Activated CD4-positive, alpha-beta memory T cell treated with anti-CD3 and anti-CD28 coated beads for 36 hours (primary cell): Measurements from ENCODE around the gene TPST1. TPM values are rescaled to one million over a fixed set of nuclear protein-coding genes. Genes with fewer than 3 reads are reported as not detected.

Experiments used
- CTCF ChIA-PET: fragments of 350-600 bp; sonication (Branson Sonifier 250); formaldehyde crosslinking; loops from one replicate; lab custom pipeline; 2021; ENCODE audit warnings: antibody characterized with exemption, inconsistent platforms; lab: Charles Lee
- POLR2A ChIA-PET: fragments of 350-600 bp; sonication (Branson Sonifier 250); formaldehyde crosslinking; loops from one replicate; lab custom pipeline; 2021; ENCODE audit warnings: antibody characterized with exemption; lab: Charles Lee
- DNase-seq: peaks from one replicate; pipeline ENCODE4 v3.0.0-alpha.2; 2020
- H3K27ac Mint-ChIP-seq: one replicate; pipeline ENCODE4 v1.8.0; 2021; ENCODE audit warnings: mixed read lengths
- H3K27me3 Mint-ChIP-seq: one replicate; pipeline ENCODE4 v1.8.0; 2021; ENCODE audit warnings: mixed read lengths
- H3K36me3 Mint-ChIP-seq: one replicate; pipeline ENCODE4 v1.8.0; 2021; ENCODE audit warnings: mixed read lengths
- H3K4me1 Mint-ChIP-seq: one replicate; pipeline ENCODE4 v1.8.0; 2021; ENCODE audit warnings: low read depth, mixed read lengths
- H3K4me3 Mint-ChIP-seq: one replicate; pipeline ENCODE4 v1.8.0; 2021; ENCODE audit warnings: mild to moderate bottlenecking, mixed read lengths
- H3K9me3 Mint-ChIP-seq: one replicate; pipeline ENCODE4 v1.8.0; 2021; ENCODE audit warnings: mixed read lengths
- intact Hi-C: fragments of 100-400 bp; cut with micrococcal nuclease; formaldehyde crosslinking; loops from one replicate; pipeline ENCODE4 v1.15.1; 2023
- total RNA-seq, 2 experiments: library from RNA; stranded (reverse); gene quantifications; one replicate each; pipeline ENCODE4 v1.2.3, GENCODE V29; 2021

Gene TPST1
- total RNA-seq, 2 experiments from 2014 or later, result 0.62 to 0.94 TPM

GRCh38 chr7:66279912-66280311, 74.8 kb downstream of the TPST1 start:
- H3K36me3 Mint-ChIP-seq, result no peaks in the 10 kb centered on the region
- POLR2A ChIA-PET, result interaction anchor here (0.5 kb wide), 1 partner anchor 344 kb away, joined by 4 read pairs; no protein-coding TSS in a partner anchor
- H3K4me3 Mint-ChIP-seq, result no peak overlapping the region
- no peak overlapping the region for H3K27ac Mint-ChIP-seq
- intact Hi-C loops, result no loop called here
- no peak for DNase-seq
- no peaks in the 10 kb centered on the region for H3K27me3 Mint-ChIP-seq
- no peaks in the 10 kb centered on the region for H3K9me3 Mint-ChIP-seq
- H3K4me1 Mint-ChIP-seq, result no peaks in the 10 kb centered on the region
- CTCF ChIA-PET, result no interaction called here

- intact Hi-C loops, result no loop called here
- Mint-ChIP-seq H3K27me3 (no peaks in the 10 kb centered on the region), H3K9me3 (no peaks in the 10 kb centered on the region), H3K4me3 (no peak overlapping the region), H3K4me1 (no peaks in the 10 kb centered on the region), H3K36me3 (no peaks in the 10 kb centered on the region), H3K27ac (no peak overlapping the region)
- ChIA-PET CTCF (no interaction called here), POLR2A (no interaction called here)
- DNase-seq, result no peak
These were observed 76.8 kb downstream of the TPST1 start for GRCh38 chr7:66281678-66282590.

GRCh38 chr7:66282591-66282935, 77.4 kb downstream of the TPST1 start:
- no peaks in the 10 kb centered on the region for H3K27me3 Mint-ChIP-seq
- intact Hi-C loops, result no loop called here
- no peaks in the 10 kb centered on the region for H3K9me3 Mint-ChIP-seq
- CTCF ChIA-PET, result no interaction called here
- H3K4me1 Mint-ChIP-seq, result no peaks in the 10 kb centered on the region
- no peak overlapping the region for H3K27ac Mint-ChIP-seq
- H3K4me3 Mint-ChIP-seq, result no peak overlapping the region
- POLR2A ChIA-PET, result no interaction called here
- no peaks in the 10 kb centered on the region for H3K36me3 Mint-ChIP-seq
- DNase-seq, result no peak

DNA sequence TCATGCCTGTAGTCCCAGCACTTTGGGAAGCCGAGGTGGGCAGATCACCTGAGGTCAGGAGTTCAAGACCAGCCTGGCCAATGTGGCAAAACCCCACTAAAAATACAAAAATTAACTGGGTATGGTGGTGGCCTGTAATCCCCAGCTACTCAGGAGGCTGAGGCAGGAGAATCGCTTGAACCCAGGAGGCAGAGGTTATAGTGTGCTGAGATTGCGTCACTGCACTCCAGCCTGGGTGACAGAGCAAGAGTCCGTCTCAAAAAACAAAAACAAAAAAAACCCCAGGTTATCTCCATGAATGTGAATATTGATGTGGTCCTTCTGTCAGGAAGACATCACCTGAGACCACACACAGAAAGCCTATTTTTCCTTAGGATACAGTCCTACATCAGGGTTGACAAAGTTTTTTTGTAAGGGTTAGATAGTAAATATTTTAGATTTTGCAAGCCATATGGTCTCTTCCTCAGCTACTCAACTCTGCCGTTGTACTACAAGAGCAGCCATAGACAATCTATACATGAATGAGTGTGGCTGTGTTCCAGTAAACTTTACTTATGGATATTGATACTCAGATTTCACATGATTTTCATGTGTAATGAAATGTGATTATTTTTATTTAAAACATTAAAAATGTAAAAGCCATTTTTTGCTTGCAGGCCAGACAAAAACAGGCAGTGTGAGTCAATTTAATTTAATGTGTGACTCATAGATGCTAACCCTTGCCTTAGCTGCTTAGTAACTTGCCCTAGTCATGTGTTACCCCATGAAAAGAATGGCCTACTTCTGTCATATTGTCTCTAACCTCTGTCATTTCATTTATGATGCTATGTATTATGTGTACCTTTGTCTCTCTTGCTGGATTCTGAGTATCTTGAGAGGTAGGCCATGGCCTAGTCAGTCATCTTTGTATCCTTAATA, 78.1 kb downstream of the TPST1 start:
- H3K36me3 Mint-ChIP-seq, result no peaks in the 10 kb centered on the region
- H3K4me3 Mint-ChIP-seq, result no peak overlapping the region
- H3K27ac Mint-ChIP-seq, result no peak overlapping the region
- no peak for DNase-seq
- intact Hi-C loops, result no loop called here
- no peaks in the 10 kb centered on the region for H3K9me3 Mint-ChIP-seq
- CTCF ChIA-PET, result no interaction called here
- POLR2A ChIA-PET, result no interaction called here
- no peaks in the 10 kb centered on the region for H3K27me3 Mint-ChIP-seq
- H3K4me1 Mint-ChIP-seq, result no peaks in the 10 kb centered on the region

DNA sequence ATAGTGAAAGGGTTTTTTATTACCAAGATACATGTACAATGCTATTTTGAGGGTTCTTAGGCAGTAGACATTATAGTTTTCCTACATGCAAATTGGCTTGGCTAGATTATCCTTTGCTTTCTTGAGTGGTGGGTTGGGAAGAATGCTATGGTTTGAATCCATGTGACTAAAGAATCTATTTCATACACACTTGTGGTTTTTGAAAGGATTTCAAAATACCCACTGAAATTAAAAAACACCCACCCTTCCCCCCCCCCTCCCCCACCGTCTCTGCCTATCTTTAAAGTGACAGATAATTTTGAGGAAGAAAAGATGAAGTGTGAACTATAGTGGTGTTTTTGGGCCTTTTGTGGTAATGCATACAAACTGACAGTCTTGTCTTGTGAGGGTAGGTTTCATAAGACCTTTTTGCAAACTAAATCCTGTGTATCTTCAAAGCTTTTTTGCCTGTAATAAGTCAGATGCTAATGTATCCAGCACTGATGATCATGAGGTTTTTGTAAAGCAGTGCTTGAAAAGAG, 90.9 kb downstream of the TPST1 start:
- intact Hi-C loops, result no loop called here
- ChIA-PET CTCF (no interaction called here), POLR2A (no interaction called here)
- DNase-seq, result no peak
- Mint-ChIP-seq H3K9me3 (peaks cover 13% of the 10 kb centered on the region), H3K4me1 (no peaks in the 10 kb centered on the region), H3K36me3 (peaks cover 3% of the 10 kb centered on the region), H3K4me3 (no peak overlapping the region), H3K27me3 (no peaks in the 10 kb centered on the region), H3K27ac (no peak overlapping the region)

DNA sequence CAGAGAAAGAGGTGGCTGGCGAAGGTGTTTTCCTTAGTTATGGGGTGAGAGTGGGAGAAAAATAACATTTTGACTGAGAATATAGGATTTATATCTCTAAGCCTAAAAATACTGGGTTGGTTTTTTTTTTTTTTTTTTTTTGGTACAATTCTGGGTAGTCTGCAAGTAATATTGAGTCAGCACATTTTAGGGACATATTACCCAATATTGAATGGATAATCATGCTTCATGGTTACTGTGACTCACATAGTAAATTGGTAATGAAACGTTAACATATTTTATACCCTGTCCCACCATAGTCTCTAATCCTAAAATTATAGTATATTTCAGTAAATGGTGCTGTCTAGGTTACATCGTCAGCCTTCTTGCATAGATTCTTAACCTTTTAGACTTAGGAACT, 91.4 kb downstream of the TPST1 start:
- DNase-seq, result no peak
- Mint-ChIP-seq H3K27me3 (no peaks in the 10 kb centered on the region), H3K9me3 (peaks cover 13% of the 10 kb centered on the region), H3K27ac (no peak overlapping the region), H3K36me3 (peaks cover 3% of the 10 kb centered on the region), H3K4me1 (no peaks in the 10 kb centered on the region), H3K4me3 (no peak overlapping the region)
- ChIA-PET CTCF (no interaction called here), POLR2A (no interaction called here)
- intact Hi-C loops, result no loop called here

GRCh38 chr7:66297579-66297978, 92.4 kb downstream of the TPST1 start:
- Mint-ChIP-seq H3K4me3 (no peak overlapping the region), H3K4me1 (no peaks in the 10 kb centered on the region), H3K9me3 (peaks cover 13% of the 10 kb centered on the region), H3K27me3 (no peaks in the 10 kb centered on the region), H3K27ac (no peak overlapping the region), H3K36me3 (peaks cover 3% of the 10 kb centered on the region)
- intact Hi-C loops, result no loop called here
- ChIA-PET CTCF (no interaction called here), POLR2A (no interaction called here)
- DNase-seq, result no peak

DNA sequence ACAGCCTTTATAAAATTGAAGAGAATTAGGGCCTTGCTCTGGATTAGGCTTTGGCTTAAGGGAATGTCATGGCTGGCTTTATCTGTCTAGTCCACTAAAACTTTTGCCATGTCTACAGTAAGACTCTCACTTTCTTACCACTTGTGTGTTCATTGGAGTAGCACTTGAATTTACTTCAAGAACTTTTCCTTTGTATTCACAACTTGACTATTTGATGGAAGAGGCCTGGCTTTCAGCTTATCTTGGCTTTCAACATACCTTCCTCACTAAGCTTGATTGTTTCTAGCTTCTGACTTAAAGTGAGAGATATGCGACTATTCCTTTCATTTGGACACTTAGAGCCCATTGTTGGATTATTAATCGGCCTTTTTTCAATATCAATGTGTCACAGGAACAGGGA, 96.1 kb downstream of the TPST1 start:
- no peaks in the 10 kb centered on the region for H3K4me1 Mint-ChIP-seq
- CTCF ChIA-PET, result no interaction called here
- peaks cover 13% of the 10 kb centered on the region for H3K9me3 Mint-ChIP-seq
- H3K36me3 Mint-ChIP-seq, result peaks cover 3% of the 10 kb centered on the region
- no peak overlapping the region for H3K27ac Mint-ChIP-seq
- intact Hi-C loops, result no loop called here
- H3K4me3 Mint-ChIP-seq, result no peak overlapping the region
- peaks cover 1% of the 10 kb centered on the region for H3K27me3 Mint-ChIP-seq
- DNase-seq, result no peak
- POLR2A ChIA-PET, result no interaction called here

GRCh38 chr7:66301737-66302136, 96.6 kb downstream of the TPST1 start:
- intact Hi-C loops, result no loop called here
- H3K4me3 Mint-ChIP-seq, result no peak overlapping the region
- peaks cover 1% of the 10 kb centered on the region for H3K27me3 Mint-ChIP-seq
- no peak overlapping the region for H3K27ac Mint-ChIP-seq
- H3K4me1 Mint-ChIP-seq, result no peaks in the 10 kb centered on the region
- H3K36me3 Mint-ChIP-seq, result peaks cover 3% of the 10 kb centered on the region
- peaks cover 13% of the 10 kb centered on the region for H3K9me3 Mint-ChIP-seq
- ChIA-PET POLR2A (no interaction called here), CTCF (no interaction called here)
- no peak for DNase-seq

GRCh38 chr7:66303454-66304155, 98.5 kb downstream of the TPST1 start:
- H3K4me3 Mint-ChIP-seq, result no peak overlapping the region
- no peaks in the 10 kb centered on the region for H3K4me1 Mint-ChIP-seq
- intact Hi-C loops, result no loop called here
- peaks cover 1% of the 10 kb centered on the region for H3K27me3 Mint-ChIP-seq
- H3K36me3 Mint-ChIP-seq, result peaks cover 2% of the 10 kb centered on the region
- no peak overlapping the region for H3K27ac Mint-ChIP-seq
- no peak for DNase-seq
- ChIA-PET POLR2A (no interaction called here), CTCF (no interaction called here)
- peaks cover 5% of the 10 kb centered on the region for H3K9me3 Mint-ChIP-seq

DNA sequence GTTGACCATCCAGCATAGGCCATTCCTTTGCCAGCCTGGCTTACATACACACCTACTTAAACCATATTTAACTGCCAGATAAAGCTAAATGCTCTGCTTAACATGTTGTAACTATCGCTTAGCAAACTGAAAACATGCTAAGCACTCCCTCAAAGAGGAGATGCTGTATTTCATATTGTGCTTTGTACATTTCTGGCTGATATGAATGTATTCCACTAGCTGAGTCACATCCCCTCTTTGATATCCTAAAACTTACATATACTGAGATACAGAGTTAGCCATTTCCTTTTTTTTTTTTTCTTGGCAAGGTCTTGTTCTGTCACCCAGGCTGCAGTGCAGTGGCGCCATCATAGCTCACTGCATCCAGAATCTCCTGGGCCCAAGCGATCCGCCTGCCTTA, 99.4 kb downstream of the TPST1 start:
- Mint-ChIP-seq H3K36me3 (peaks cover under 1% of the 10 kb centered on the region), H3K4me3 (no peak overlapping the region), H3K9me3 (peaks cover under 1% of the 10 kb centered on the region), H3K27me3 (peaks cover 1% of the 10 kb centered on the region), H3K27ac (no peak overlapping the region), H3K4me1 (no peaks in the 10 kb centered on the region)
- POLR2A ChIA-PET, result no interaction called here
- intact Hi-C loops, result no loop called here
- CTCF ChIA-PET, result no interaction called here
- DNase-seq, result no peak

- ChIA-PET CTCF (interaction anchor here (0.6 kb wide), 1 partner anchor 114 kb away, joined by 3 read pairs; no protein-coding TSS in a partner anchor), POLR2A (no interaction called here)
- Mint-ChIP-seq H3K27me3 (peaks cover 3% of the 10 kb centered on the region), H3K27ac (no peak overlapping the region), H3K36me3 (no peaks in the 10 kb centered on the region), H3K9me3 (no peaks in the 10 kb centered on the region), H3K4me3 (no peak overlapping the region), H3K4me1 (no peaks in the 10 kb centered on the region)
- intact Hi-C loops, result no loop called here
- DNase-seq, result no peak
These were observed 101.1 kb downstream of the TPST1 start for GRCh38 chr7:66306243-66306642.
